Measurements from ENCODE around the gene FAM53B. TPM values are rescaled to one million over a fixed set of nuclear protein-coding genes. Genes with fewer than 3 reads are reported as not detected.

Gene FAM53B
- total RNA-seq, 1 donor = 12.7 TPM

DNA sequence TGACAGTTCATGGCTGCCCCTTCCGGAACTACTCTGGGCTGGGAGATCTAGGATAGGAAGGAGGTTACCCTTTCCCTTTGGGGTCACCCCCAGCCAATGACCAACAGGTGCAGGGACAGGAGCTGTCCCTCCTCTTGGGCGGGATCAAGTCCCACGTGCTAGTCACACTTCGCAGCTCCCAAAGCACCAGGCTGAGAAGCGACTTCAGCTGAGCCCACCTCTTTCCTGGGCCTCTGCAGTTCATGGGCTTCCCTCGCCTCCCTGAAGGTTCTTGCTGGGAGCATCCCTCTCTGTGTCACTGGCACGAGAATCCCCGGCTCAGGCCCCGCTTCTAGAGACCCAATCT is 115.5 kb downstream of the FAM53B start:
- Histone ChIP-seq H4K20me1 (ENCODE audit: insufficient read depth, low read length) (peaks cover 36% of the 10 kb centered on the region), H2AFZ (ENCODE audit: low read length) (no peak overlapping the region)

GRCh38 chr10:124627866-124628675 is 116.1 kb downstream of the FAM53B start:
- DNase-seq (ENCODE audit: insufficient read length, low spot score, missing footprints) = no peak
- Histone ChIP-seq H2AFZ (ENCODE audit: low read length) (no peak overlapping the region), H4K20me1 (ENCODE audit: insufficient read depth, low read length) (peaks cover 36% of the 10 kb centered on the region), H3K27ac (ENCODE audit: low read depth, low read length) (no peak overlapping the region), H3K4me2 (ENCODE audit: insufficient read depth, low read length) (no peak overlapping the region), H3K27me3 (ENCODE audit: insufficient read depth, low read length) (no peaks in the 10 kb centered on the region), H3K36me3 (ENCODE audit: insufficient read depth, low read length) (no peaks in the 10 kb centered on the region), H3K79me2 (ENCODE audit: insufficient read depth, low read length) (no peaks in the 10 kb centered on the region), H3K4me1 (ENCODE audit: insufficient read depth, low read length) (no peaks in the 10 kb centered on the region), H3K4me3 (ENCODE audit: insufficient read depth, low read length) (no peak overlapping the region), H3K9me3 (ENCODE audit: low read depth, low read length) (no peaks in the 10 kb centered on the region)
- TF ChIP-seq CTCF (IDR thresholded peaks at IDR 0.05; ENCODE audit: extremely low read depth, low read depth, low read length) = no peak

More for the DNA sequence above, 115.5 kb downstream of the FAM53B start:
- Histone ChIP-seq H3K79me2 (ENCODE audit: insufficient read depth, low read length) (no peaks in the 10 kb centered on the region), H3K4me2 (ENCODE audit: insufficient read depth, low read length) (no peak overlapping the region), H3K27ac (ENCODE audit: low read depth, low read length) (no peak overlapping the region), H3K9me3 (ENCODE audit: low read depth, low read length) (no peaks in the 10 kb centered on the region), H3K27me3 (ENCODE audit: insufficient read depth, low read length) (no peaks in the 10 kb centered on the region), H3K4me1 (ENCODE audit: insufficient read depth, low read length) (no peaks in the 10 kb centered on the region), H3K36me3 (ENCODE audit: insufficient read depth, low read length) (no peaks in the 10 kb centered on the region), H3K4me3 (ENCODE audit: insufficient read depth, low read length) (no peak overlapping the region)
- no peak for DNase-seq (ENCODE audit: insufficient read length, low spot score, missing footprints)
- TF ChIP-seq CTCF (IDR thresholded peaks at IDR 0.05; ENCODE audit: extremely low read depth, low read depth, low read length) = no peak

GRCh38 chr10:124626759-124627380 is 117.3 kb downstream of the FAM53B start:
- no peak overlapping the region for H3K4me2 ChIP-seq (ENCODE audit: insufficient read depth, low read length)
- no peaks in the 10 kb centered on the region for H3K9me3 ChIP-seq (ENCODE audit: low read depth, low read length)
- TF ChIP-seq CTCF (IDR thresholded peaks at IDR 0.05; ENCODE audit: extremely low read depth, low read depth, low read length) = no peak
- H3K4me1 ChIP-seq (ENCODE audit: insufficient read depth, low read length) = no peaks in the 10 kb centered on the region
- DNase-seq (ENCODE audit: insufficient read length, low spot score, missing footprints) = no peak
- H3K27me3 ChIP-seq (ENCODE audit: insufficient read depth, low read length) = no peaks in the 10 kb centered on the region
- H3K36me3 ChIP-seq (ENCODE audit: insufficient read depth, low read length) = no peaks in the 10 kb centered on the region
- no peaks in the 10 kb centered on the region for H3K79me2 ChIP-seq (ENCODE audit: insufficient read depth, low read length)
- H3K27ac ChIP-seq (ENCODE audit: low read depth, low read length) = no peak overlapping the region
- no peak overlapping the region for H3K4me3 ChIP-seq (ENCODE audit: insufficient read depth, low read length)
- no peak overlapping the region for H2AFZ ChIP-seq (ENCODE audit: low read length)
- H4K20me1 ChIP-seq (ENCODE audit: insufficient read depth, low read length) = peaks cover 36% of the 10 kb centered on the region

DNA sequence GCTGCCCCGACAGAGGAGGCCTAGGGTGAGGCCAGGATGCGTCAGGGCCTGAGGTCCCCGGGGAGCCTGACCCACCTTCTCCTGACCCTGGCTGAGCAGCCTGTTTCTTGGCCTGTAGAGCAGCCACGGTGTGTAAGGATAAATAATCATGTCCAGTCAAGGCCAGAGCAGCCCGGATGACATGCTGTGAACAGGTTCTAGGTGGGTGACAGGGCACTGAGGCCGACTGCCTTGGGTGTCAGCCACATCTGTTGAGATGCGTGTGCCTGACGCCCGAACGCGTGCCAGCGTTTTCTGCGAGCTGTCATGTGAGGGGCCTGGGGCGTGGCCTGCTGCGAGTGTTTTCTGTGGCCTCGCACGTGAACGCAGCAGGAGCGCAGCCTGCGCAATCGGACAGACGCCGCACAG is 118.3 kb downstream of the FAM53B start:
- no peaks in the 10 kb centered on the region for H3K9me3 ChIP-seq (ENCODE audit: low read depth, low read length)
- H3K4me3 ChIP-seq (ENCODE audit: insufficient read depth, low read length) = no peak overlapping the region
- no peaks in the 10 kb centered on the region for H3K36me3 ChIP-seq (ENCODE audit: insufficient read depth, low read length)
- H3K79me2 ChIP-seq (ENCODE audit: insufficient read depth, low read length) = no peaks in the 10 kb centered on the region
- no peak overlapping the region for H3K27ac ChIP-seq (ENCODE audit: low read depth, low read length)
- no peak overlapping the region for H2AFZ ChIP-seq (ENCODE audit: low read length)
- H3K27me3 ChIP-seq (ENCODE audit: insufficient read depth, low read length) = no peaks in the 10 kb centered on the region
- DNase-seq (ENCODE audit: insufficient read length, low spot score, missing footprints) = no peak
- no peak overlapping the region for H3K4me2 ChIP-seq (ENCODE audit: insufficient read depth, low read length)
- H4K20me1 ChIP-seq (ENCODE audit: insufficient read depth, low read length) = peaks cover 30% of the 10 kb centered on the region
- TF ChIP-seq CTCF (IDR thresholded peaks at IDR 0.05; ENCODE audit: extremely low read depth, low read depth, low read length) = no peak
- no peaks in the 10 kb centered on the region for H3K4me1 ChIP-seq (ENCODE audit: insufficient read depth, low read length)
